ENCODE measurements around the gene KIRREL1.

KIRREL1 gene

GRCh38 chr1:158024737-158025136 is 31.3 kb downstream of the KIRREL1 start:
- H3K4me3 Mint-ChIP-seq = no peak overlapping the region
- peaks cover 6% of the 10 kb centered on the region for H3K27me3 Mint-ChIP-seq (ENCODE audit: low read depth)
- no peaks in the 10 kb centered on the region for H3K4me1 Mint-ChIP-seq (ENCODE audit: low read depth)
- H3K27ac Mint-ChIP-seq = no peak overlapping the region
- no peaks in the 10 kb centered on the region for H3K36me3 Mint-ChIP-seq (ENCODE audit: low read depth)
- no peaks in the 10 kb centered on the region for H3K9me3 Mint-ChIP-seq

GRCh38 chr1:158025576-158026230 is 32.3 kb downstream of the KIRREL1 start:
- no peak overlapping the region for H3K4me3 Mint-ChIP-seq
- H3K27me3 Mint-ChIP-seq (ENCODE audit: low read depth) = peaks cover 6% of the 10 kb centered on the region
- no peaks in the 10 kb centered on the region for H3K4me1 Mint-ChIP-seq (ENCODE audit: low read depth)
- no peak overlapping the region for H3K27ac Mint-ChIP-seq
- H3K9me3 Mint-ChIP-seq = no peaks in the 10 kb centered on the region
- H3K36me3 Mint-ChIP-seq (ENCODE audit: low read depth) = no peaks in the 10 kb centered on the region

DNA sequence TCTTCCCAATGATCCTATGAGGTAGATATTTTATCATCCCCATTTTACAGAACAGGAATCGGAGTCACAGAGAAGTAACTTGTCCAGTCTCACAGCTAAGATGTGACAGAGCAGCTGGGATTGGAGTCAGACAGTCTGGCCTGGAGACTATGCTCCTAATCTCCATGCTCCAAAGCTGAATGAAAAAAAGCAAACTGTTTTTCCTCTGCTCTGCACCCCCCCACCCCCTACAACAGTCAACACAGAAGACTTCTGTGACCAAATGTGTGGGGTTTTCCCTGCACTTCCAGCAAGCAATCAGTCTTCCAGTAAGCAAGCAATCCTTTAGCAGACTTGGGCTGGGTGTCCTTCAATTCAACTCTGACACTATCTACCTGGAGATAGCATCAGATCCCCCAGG is 33.2 kb downstream of the KIRREL1 start:
- Mint-ChIP-seq H3K9me3 (no peaks in the 10 kb centered on the region), H3K4me1 (ENCODE audit: low read depth) (no peaks in the 10 kb centered on the region), H3K27ac (no peak overlapping the region), H3K4me3 (no peak overlapping the region), H3K36me3 (ENCODE audit: low read depth) (no peaks in the 10 kb centered on the region), H3K27me3 (ENCODE audit: low read depth) (peaks cover 6% of the 10 kb centered on the region)

DNA sequence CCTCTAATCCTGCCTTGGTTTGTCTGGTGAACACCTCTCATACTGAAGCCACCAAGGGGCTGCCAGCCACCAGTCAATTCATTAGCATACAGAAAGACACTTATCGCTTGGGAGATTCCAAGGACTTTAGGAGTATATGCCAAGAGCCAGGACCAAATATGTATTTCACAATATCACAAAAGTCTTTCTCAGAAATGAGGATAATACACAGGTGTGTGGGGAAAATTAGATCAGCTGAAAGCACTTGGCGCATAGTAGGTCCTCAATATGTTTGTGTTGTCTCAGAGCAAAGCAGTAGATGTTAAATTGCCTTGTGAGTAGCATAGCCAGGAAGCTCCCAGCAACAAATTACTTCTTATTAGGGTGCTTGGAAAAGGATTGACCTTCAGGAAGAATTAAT is 34.1 kb downstream of the KIRREL1 start:
- Mint-ChIP-seq H3K36me3 (ENCODE audit: low read depth) (no peaks in the 10 kb centered on the region), H3K9me3 (no peaks in the 10 kb centered on the region), H3K4me1 (ENCODE audit: low read depth) (no peaks in the 10 kb centered on the region), H3K4me3 (no peak overlapping the region), H3K27ac (no peak overlapping the region), H3K27me3 (ENCODE audit: low read depth) (peaks cover 6% of the 10 kb centered on the region)

GRCh38 chr1:158028969-158029368 is 35.5 kb downstream of the KIRREL1 start:
- H3K27ac Mint-ChIP-seq = no peak overlapping the region
- H3K27me3 Mint-ChIP-seq (ENCODE audit: low read depth) = peaks cover 6% of the 10 kb centered on the region
- no peak overlapping the region for H3K4me3 Mint-ChIP-seq
- no peaks in the 10 kb centered on the region for H3K36me3 Mint-ChIP-seq (ENCODE audit: low read depth)
- H3K4me1 Mint-ChIP-seq (ENCODE audit: low read depth) = no peaks in the 10 kb centered on the region
- no peaks in the 10 kb centered on the region for H3K9me3 Mint-ChIP-seq

GRCh38 chr1:158035014-158035413 is 41.6 kb downstream of the KIRREL1 start:
- H3K27ac Mint-ChIP-seq = no peak overlapping the region
- H3K9me3 Mint-ChIP-seq = no peaks in the 10 kb centered on the region
- no peaks in the 10 kb centered on the region for H3K27me3 Mint-ChIP-seq (ENCODE audit: low read depth)
- H3K4me1 Mint-ChIP-seq (ENCODE audit: low read depth) = no peaks in the 10 kb centered on the region
- no peak overlapping the region for H3K4me3 Mint-ChIP-seq
- no peaks in the 10 kb centered on the region for H3K36me3 Mint-ChIP-seq (ENCODE audit: low read depth)

GRCh38 chr1:158035976-158036583 is 42.6 kb downstream of the KIRREL1 start:
- H3K4me1 Mint-ChIP-seq (ENCODE audit: low read depth) = no peaks in the 10 kb centered on the region
- no peaks in the 10 kb centered on the region for H3K27me3 Mint-ChIP-seq (ENCODE audit: low read depth)
- H3K4me3 Mint-ChIP-seq = no peak overlapping the region
- no peaks in the 10 kb centered on the region for H3K36me3 Mint-ChIP-seq (ENCODE audit: low read depth)
- no peaks in the 10 kb centered on the region for H3K9me3 Mint-ChIP-seq
- no peak overlapping the region for H3K27ac Mint-ChIP-seq

- no peak overlapping the region for H3K27ac Mint-ChIP-seq
- no peaks in the 10 kb centered on the region for H3K27me3 Mint-ChIP-seq (ENCODE audit: low read depth)
- H3K4me3 Mint-ChIP-seq = no peak overlapping the region
- no peaks in the 10 kb centered on the region for H3K4me1 Mint-ChIP-seq (ENCODE audit: low read depth)
- H3K9me3 Mint-ChIP-seq = no peaks in the 10 kb centered on the region
- no peaks in the 10 kb centered on the region for H3K36me3 Mint-ChIP-seq (ENCODE audit: low read depth)
Observed at GRCh38 chr1:158037008-158037865, 43.8 kb downstream of the KIRREL1 start.

DNA sequence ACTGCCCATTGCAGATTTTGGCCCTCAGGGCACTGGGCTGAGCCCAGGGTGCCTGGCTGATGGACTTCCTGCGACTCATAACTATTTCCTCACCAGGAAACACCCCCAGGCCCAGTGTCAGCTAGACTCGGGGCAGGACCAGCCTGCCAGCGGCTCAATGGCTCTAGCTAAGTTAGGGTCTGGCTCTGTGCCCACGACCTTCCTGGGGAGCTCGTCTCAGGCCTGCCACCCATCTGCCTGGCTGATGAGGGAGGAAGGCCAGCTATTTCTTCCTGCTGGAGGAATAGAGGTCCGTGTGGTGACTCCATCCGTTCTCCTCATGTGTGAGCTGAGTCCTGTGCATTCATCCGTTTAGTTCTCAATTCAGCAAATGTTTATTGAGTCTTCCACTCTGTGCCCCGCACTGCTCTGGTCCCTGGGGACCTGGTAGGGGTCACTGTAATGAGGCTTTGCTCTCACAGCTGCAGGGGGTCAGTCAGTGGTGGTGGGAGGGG is 44.5 kb downstream of the KIRREL1 start:
- Mint-ChIP-seq H3K27me3 (ENCODE audit: low read depth) (no peaks in the 10 kb centered on the region), H3K27ac (no peak overlapping the region), H3K36me3 (ENCODE audit: low read depth) (no peaks in the 10 kb centered on the region), H3K4me3 (no peak overlapping the region), H3K9me3 (no peaks in the 10 kb centered on the region), H3K4me1 (ENCODE audit: low read depth) (no peaks in the 10 kb centered on the region)

- H3K27ac Mint-ChIP-seq = no peak overlapping the region
- no peaks in the 10 kb centered on the region for H3K27me3 Mint-ChIP-seq (ENCODE audit: low read depth)
- H3K4me1 Mint-ChIP-seq (ENCODE audit: low read depth) = no peaks in the 10 kb centered on the region
- H3K36me3 Mint-ChIP-seq (ENCODE audit: low read depth) = no peaks in the 10 kb centered on the region
- H3K4me3 Mint-ChIP-seq = no peak overlapping the region
- H3K9me3 Mint-ChIP-seq = no peaks in the 10 kb centered on the region
Observed at GRCh38 chr1:158038793-158039192, 45.3 kb downstream of the KIRREL1 start.

GRCh38 chr1:158039380-158039779 is 45.9 kb downstream of the KIRREL1 start:
- H3K9me3 Mint-ChIP-seq = no peaks in the 10 kb centered on the region
- no peaks in the 10 kb centered on the region for H3K27me3 Mint-ChIP-seq (ENCODE audit: low read depth)
- no peak overlapping the region for H3K4me3 Mint-ChIP-seq
- no peaks in the 10 kb centered on the region for H3K4me1 Mint-ChIP-seq (ENCODE audit: low read depth)
- no peak overlapping the region for H3K27ac Mint-ChIP-seq
- no peaks in the 10 kb centered on the region for H3K36me3 Mint-ChIP-seq (ENCODE audit: low read depth)

DNA sequence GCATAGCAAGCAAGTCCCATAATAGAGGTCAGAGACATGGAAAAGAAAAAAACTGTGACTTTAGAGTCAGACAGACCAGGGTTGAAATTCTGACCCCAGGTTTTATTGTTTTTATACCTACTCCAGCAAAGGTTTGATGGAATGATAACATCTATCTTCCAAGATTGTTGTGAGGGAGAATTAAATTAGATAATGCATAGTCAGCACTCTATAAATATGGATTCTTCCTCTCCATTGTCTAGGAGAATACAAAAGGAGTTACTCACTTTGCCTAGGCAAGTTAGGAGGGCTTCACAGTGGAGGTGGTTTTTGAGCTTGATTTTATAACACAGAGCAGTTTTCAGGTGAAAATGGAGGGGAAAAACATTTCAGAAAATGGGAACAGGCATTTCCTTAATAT is 46.9 kb downstream of the KIRREL1 start:
- Mint-ChIP-seq H3K36me3 (ENCODE audit: low read depth) (no peaks in the 10 kb centered on the region), H3K27ac (no peak overlapping the region), H3K27me3 (ENCODE audit: low read depth) (no peaks in the 10 kb centered on the region), H3K4me3 (no peak overlapping the region), H3K9me3 (no peaks in the 10 kb centered on the region), H3K4me1 (ENCODE audit: low read depth) (no peaks in the 10 kb centered on the region)

- no peak overlapping the region for H3K27ac Mint-ChIP-seq
- no peaks in the 10 kb centered on the region for H3K36me3 Mint-ChIP-seq (ENCODE audit: low read depth)
- H3K4me3 Mint-ChIP-seq = no peak overlapping the region
- no peaks in the 10 kb centered on the region for H3K4me1 Mint-ChIP-seq (ENCODE audit: low read depth)
- no peaks in the 10 kb centered on the region for H3K9me3 Mint-ChIP-seq
- H3K27me3 Mint-ChIP-seq (ENCODE audit: low read depth) = no peaks in the 10 kb centered on the region
Observed at GRCh38 chr1:158043232-158043631, 49.8 kb downstream of the KIRREL1 start.

GRCh38 chr1:158045639-158046038 is 52.2 kb downstream of the KIRREL1 start:
- H3K9me3 Mint-ChIP-seq = no peaks in the 10 kb centered on the region
- H3K4me3 Mint-ChIP-seq = no peak overlapping the region
- H3K27me3 Mint-ChIP-seq (ENCODE audit: low read depth) = no peaks in the 10 kb centered on the region
- H3K36me3 Mint-ChIP-seq (ENCODE audit: low read depth) = no peaks in the 10 kb centered on the region
- no peaks in the 10 kb centered on the region for H3K4me1 Mint-ChIP-seq (ENCODE audit: low read depth)
- no peak overlapping the region for H3K27ac Mint-ChIP-seq

Data from T-helper 1 cell treated with Interleukin-12 subunit alpha and Interleukin-12 subunit beta and Interleukin-4 antibody, amounts not matched to agents 30 μg/mL and 1 μg/mL, for 36 hours (primary cell).